Measurements from ENCODE around the gene PGBD5.

The PGBD5 gene

GRCh38 chr1:230345139-230345885 lies 80.8 kb downstream of the PGBD5 start:
- no peak for DNase-seq

DNA sequence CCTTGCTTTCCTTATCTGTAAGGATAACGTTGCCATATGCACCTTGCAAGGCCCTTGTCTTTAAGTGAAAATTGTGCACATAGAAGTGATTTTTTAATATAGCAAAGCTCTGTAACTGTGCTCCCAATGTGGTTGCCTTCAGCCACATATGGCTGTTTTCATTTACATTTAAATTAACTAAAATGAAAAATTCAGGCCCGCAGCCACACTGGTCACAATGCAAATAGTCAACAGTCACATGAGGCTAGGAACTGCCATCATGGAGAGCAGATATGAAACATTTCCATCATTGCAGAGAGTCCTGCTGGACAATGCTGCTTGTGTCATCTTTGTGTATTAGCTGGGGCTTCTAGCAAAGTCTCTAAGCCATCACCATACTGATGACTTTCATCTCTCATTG lies 83.4 kb downstream of the PGBD5 start:
- no peak for DNase-seq

- no peak for DNase-seq
Measured at GRCh38 chr1:230342019-230342418, 84.1 kb downstream of the PGBD5 start.

GRCh38 chr1:230341162-230341546 lies 85.0 kb downstream of the PGBD5 start:
- DNase-seq, result no peak

- no peak for DNase-seq
Measured at GRCh38 chr1:230340526-230341161, 85.5 kb downstream of the PGBD5 start.

- no peak for DNase-seq
Measured at GRCh38 chr1:230339033-230339432, 87.1 kb downstream of the PGBD5 start.

GRCh38 chr1:230337266-230337665 lies 88.9 kb downstream of the PGBD5 start:
- DNase-seq, result no peak

GRCh38 chr1:230335861-230336522 lies 90.1 kb downstream of the PGBD5 start:
- no peak for DNase-seq

DNA sequence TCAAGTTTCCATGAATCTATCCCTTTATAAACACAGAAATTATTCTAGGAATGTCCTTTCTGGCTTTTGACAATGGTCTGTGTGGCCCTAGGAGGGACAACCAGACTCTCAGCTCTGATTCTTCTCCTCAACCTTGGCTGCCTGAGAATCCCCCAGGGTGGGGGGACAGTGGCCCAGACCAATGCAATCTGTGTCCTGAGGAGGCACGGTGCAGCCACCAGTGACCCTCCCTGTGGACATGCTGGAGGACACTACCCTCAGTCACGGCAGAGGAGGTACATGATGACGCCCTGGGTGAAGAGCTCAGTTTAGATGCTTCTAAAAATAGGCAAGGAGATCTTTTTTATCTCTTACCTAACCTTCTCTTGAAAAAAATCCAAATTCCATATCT lies 91.7 kb downstream of the PGBD5 start:
- DNase-seq, result no peak

DNA sequence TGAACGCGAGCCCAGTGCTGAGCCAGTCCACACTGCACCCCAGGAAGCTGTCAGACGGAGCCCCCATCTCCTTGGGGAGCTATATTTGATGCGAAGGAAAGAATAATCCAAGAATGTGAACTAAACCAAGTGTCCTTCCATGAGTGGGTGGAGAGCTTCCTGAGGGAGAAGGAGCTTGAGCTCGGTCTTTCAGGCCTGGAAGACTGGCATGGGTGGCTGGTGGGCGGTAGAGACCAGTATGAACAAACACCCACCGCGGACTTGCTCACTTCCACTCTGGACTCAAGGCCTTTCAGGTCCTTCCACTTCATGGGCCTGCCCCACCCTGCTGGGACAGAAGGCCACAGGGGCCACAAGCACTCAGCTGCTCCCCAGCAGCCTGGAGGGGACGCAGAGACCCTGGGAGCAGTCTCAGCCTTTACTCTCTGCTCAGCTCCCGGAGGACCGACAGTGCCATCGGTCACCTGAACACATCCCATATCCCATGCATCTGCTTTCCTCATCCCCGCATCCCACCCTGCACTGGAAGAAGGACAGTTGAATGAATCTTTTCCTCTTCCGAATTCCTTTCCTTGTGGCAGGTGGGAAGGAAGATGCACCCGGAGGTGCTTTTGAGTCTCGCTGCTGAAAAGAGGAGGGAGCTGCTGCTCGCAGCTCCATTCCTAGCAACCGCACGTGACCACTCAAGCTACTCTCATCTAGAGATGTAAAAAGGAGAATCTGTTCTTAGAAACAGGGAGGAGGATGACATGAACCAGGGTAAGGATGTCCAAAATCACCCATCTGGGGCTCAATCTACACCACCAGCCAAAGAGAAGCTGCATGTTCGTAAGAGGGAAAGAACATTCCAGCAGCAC lies 92.3 kb downstream of the PGBD5 start:
- DNase-seq, result no peak

- no peak for DNase-seq
Measured at GRCh38 chr1:230332575-230333066, 93.5 kb downstream of the PGBD5 start.

- no peak for DNase-seq
Measured at GRCh38 chr1:230332061-230332460, 94.1 kb downstream of the PGBD5 start.

- DNase-seq, result no peak
Measured at GRCh38 chr1:230330157-230330556, 96.0 kb downstream of the PGBD5 start.

DNA sequence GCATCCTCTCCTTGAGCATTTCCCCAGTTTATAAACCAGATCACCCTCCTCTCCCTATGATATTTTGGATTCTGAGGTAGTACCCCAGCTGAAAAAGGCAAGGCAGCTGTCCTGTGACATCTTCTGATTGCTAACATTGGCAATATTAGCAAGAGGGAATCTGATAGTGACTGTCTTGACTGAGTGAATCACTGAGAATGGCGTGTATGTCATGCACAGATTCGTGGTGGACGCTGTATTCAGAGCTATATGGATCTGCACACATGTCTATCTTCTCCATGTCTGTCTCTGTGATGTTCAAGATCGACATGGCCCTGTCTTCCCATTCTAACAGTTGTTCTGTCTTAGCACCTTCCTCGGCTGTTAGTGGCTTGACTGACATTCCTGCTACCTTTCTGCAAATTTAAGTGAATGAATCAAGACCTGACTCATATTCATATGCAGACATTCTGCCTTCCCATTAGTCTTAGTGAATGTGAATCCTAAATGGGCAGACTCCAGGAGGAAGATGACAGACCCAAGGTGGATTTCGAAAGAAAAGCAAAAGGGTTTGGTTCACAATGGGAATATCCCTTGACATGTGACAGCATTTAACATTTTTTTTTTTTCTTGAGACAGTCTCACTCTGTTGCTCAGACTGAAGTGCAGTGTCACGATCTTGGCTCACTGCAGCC lies 97.7 kb downstream of the PGBD5 start:
- no peak for DNase-seq

- no peak for DNase-seq
Measured at GRCh38 chr1:230327892-230328284, 98.2 kb downstream of the PGBD5 start.

GRCh38 chr1:230326971-230327891 lies 98.9 kb downstream of the PGBD5 start:
- no peak for DNase-seq

GRCh38 chr1:230323686-230324085 lies 102.4 kb downstream of the PGBD5 start:
- DNase-seq, result no peak

GRCh38 chr1:230322967-230323547 lies 103.1 kb downstream of the PGBD5 start:
- no peak for DNase-seq

DNA sequence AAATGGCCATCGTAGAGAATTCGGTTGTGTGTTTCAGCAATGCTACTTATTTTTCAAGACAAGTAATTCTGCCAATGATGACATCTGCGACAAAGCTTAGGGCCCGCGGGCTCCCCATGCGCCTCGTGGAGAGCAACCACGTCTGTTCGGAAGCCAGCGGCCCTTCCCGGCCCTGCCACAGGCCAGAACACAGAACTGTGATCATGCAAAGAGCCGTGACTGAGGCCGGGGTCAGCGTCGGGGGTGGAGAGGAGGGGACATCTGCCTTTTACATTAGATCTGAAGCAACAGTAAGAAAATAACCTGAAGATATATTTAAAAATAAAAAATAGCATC lies 103.7 kb downstream of the PGBD5 start:
- no peak for DNase-seq

DNA sequence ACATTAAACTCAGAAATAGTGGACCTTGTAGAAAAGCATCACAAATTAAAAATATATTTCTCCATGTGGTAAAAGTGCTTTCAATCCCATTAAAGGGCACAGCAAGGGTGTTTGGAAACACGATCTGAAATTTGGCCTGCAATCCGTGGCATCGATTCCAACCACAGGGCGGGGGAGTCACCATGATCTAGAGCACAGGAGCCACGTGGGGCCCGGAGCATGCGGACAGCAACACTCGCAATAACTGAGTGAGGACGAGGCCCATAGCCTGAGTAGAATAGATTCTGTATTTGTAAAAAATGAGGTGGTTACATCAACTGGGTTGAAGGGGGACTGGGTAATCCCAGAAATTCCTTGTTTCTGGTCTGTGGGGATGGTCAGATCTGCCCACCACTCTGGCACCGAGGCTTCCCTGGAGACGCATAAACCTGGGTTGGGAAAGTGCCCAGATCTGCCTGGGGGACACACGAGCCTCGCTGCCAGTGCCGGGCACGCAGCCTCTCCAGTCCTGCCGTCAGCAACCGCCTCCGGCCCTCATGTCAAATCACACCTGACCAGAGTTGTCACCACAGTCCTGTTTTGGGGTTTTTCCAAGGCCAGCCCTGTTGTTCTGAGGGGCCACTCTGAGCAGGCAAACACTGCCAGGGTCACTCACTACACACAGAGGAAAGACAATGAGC lies 104.3 kb downstream of the PGBD5 start:
- no peak for DNase-seq

GRCh38 chr1:230321341-230321740 lies 104.8 kb downstream of the PGBD5 start:
- no peak for DNase-seq
